Dermis blood vessel endothelial cell (primary cell): ENCODE results near the gene EVA1C. TPM values are rescaled to one million over a fixed set of nuclear protein-coding genes. Genes with fewer than 3 reads are reported as not detected.
"Not testable (repeated sequence)": the region's sequence is repeated elsewhere in the genome, so short reads cannot be mapped to it uniquely, and the experiment has no call there.

ENCODE experiments used
- DNase-seq: peaks from one replicate; pipeline ENCODE4 v3.0.0; 2010
- total RNA-seq: library from RNA; depleted of rRNA; stranded (reverse); fragments of >200 nt; gene quantifications from 2 replicates; pipeline ENCODE4 v1.2.3, GENCODE V29; 2014

The EVA1C gene
- total RNA-seq, 1 donor from 2014 or later: 39.7 TPM

DNA sequence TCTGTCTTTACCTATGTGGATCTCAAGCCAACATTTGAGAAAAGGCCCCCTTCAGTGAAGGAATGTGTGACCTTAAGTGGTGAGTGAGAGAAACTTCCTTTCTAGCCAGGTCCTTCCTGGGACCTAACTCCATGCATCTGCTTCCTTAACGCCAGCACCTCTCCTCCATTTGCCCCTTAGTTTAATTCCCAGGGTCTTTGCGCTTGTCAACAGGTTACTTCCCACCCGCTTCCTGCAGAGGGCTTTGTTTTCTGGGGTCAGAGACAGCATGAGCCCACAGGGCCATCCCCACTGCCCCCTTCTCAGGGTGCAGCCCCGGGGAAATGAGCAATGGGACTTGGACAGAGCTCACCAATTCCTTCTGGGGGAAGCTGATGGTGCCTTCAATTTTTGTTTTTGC lies 54.8 kb downstream of the EVA1C start:
- no peak for DNase-seq

DNA sequence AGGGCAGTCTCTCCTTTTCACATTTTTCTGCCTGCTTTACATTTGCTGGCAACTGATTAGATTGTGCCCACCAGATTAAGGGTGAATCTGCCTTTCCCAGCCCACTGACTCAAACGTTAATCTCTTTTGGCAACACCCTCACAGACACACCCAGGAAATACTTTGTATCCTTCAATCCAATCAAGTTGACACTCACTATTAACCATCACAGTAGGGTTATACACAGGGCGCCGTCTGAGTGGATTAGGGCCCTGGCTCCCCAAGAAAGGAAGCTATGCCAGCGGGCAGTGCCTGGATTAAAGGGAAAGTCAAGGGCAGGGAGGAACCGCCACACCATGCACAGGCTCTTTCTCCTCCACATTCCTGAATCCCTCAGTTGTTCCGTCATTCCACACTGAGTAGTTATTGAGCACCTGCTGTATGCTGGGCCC lies 56.2 kb downstream of the EVA1C start:
- no peak for DNase-seq

DNA sequence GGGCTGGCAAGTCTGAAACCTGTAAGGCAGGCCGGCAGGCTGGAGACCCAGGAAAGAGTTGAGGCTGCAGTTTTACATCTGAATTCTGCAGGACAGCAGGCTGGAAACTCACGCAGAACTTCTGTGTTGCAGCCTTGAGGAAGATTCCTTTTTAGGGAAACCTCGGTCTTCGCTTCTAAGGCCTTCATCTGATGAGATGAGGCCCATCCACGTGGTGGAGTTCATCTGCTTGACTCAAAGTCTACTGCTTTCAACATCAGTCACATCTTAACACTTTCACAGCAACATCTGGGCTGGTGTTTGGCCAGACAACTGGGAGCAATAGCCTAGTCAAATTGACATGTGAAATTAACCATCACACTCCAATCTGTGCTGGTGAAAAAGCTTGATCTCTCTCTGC lies 57.1 kb downstream of the EVA1C start:
- DNase-seq: no peak

DNA sequence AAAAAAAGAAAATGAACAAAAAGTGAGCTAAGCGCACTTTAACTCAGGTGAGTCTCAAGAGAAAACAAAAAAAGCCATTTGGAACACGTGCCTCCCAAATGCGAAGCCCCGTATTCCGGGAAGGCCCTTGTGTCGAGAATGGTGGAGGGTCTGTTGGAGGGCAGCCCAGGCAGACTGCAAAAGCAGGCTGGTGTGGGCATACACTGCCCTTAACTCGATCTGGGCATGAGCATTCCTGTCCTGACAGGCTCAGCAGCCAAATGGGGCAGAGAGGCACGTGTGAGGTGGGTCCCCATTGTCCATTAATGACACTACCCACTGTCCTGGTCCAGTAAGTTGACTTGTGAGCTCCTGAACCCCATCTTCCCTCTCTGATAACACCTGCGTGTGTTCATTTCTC lies 57.7 kb downstream of the EVA1C start:
- DNase-seq: no peak

DNA sequence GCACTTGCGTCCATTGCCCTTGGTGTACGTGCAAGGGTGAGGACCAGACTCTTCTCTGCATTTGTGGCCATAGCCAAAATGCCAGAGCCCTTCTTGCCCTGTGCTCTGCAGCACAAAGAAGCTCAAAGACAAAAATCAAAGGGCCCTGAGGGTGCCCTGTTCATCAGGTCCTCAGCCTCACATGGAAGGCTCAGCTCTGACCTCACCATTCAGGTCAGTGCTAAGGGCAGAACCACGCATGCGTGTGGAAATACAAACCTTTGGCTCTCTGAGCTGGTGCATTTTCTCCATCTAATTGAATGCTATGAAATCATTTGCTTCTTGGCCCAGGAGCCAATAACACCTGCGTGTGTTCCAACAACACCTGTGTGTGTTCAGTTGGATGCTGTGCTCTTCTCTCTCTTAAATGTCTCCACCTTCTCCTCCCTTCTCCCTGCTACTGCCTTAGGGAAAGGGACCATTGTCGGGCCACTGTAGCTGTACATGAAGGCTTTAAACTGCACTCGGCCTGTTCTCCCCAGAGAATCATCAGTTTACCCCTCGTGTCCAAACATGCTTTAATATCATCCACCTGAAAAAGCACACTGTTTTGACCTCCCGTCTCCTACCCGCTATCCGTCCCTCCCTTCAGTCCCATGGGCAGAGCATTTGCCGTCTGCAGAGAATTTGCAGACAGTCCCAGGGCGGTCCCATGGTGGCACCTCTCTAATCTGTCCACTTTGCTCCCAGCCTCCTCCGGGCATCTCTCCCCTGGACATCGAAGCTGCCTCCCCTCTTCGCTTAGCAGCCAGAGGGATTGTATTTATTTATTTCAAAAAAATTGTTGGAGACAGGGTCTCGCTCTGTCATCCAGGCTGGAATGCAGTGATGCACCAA lies 60.6 kb downstream of the EVA1C start:
- DNase-seq: no peak

DNA sequence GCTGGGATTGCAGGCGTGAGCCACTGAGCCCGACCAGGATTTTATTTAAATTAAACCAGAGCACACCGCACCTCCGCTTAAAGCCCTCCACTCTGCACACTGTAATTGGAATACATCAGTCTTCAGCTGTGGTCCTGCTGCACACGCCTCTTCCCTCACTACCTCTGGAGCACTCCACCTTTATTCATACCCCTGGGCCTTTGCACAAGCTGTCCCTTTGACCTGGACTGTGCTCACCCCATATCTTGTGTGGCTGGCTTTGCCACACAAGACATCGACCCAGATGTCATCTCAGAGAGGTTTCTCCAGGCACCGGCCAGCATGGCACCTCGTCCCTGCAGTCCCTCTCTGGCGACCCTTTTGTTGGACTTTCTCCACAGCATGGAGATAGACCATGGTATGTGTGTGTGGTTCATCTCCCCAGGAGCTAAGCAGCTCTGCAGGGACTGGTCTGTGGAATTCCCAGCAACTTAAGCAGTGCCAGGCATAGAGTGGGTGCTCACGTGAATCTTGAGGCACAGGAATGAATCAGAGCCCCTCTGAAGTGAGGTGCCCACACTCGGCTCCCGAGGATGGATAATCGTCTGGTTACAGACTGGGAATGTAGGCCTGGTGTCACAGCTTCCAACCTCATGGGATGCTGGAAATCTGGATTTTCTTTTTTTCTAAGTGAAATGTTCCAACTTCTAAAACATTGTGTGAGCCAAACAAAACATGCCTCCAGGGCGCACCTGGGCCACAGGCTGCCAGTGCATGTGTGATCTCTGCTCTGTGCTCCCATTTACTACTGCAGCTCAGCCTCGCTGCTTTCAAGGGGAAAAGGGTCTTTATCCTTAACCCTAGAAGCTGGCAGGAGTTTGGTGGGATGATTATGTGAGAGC lies 61.9 kb downstream of the EVA1C start:
- peak; percentile 49 for DNase-seq

DNA sequence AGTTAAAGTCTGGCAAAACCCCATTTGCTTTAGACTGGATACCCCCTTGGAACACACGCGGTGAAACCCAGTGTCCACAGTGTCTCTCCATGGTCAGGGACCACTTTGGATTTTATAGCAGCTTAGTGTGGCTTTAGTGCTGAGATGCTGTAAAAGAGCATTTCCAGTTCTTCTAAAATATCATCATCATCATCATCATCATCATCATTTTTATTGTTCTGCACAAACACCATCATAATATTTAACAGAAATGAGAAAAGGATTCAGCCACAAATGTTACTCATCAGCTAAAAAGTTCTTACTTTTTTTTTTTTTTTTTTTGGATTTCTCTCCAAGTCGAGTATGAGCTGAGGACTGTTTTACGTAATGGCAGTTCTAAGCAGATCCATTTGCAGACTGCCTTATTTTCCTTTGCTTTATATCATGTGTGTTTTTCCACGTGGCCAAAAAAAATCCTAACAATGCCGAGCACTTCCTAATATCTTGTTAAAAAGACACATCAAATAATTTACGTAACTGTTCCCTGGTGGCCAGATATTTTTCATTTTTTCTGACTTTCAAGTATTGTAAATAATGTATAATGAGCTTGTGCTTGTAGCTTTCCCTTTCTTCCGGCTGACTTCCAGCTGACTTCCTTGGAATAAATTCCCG lies 62.8 kb downstream of the EVA1C start:
- DNase-seq: peak; percentile 88

DNA sequence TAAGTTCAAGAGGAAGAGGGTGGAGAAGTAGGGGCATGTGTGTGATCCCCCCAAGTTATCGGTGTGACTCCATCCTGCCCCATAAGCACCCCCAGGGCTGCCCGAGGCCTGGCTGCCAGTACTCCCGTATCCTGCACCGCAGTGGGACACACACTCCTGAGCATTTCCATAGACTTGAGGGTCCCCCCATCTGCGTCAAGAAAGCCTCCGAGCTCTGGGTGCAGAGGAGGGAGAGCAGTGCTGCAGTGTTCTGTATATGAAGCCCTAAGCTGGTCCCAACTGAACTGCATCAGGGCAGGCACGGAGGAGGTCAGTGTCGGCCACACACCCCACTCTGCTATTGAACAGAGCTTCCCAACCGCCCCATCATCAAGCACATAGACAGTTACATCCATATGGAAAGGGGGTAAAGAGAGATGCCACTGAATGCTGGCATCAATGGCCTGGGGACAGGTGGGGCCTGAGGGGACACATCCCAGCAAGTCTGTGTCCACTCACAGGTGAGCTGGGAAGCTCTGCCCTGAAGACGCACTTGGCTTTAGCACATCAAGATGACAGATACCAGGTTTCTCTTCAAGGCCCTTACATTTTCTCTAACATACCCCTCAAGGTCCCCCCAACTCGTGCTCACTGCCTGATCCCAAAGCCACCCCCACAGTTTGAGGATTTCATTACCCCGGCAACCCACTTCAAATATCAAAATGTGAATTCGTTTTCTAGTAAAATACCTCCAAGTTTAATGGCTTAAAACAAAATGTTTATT lies 64.3 kb downstream of the EVA1C start:
- no peak for DNase-seq

DNA sequence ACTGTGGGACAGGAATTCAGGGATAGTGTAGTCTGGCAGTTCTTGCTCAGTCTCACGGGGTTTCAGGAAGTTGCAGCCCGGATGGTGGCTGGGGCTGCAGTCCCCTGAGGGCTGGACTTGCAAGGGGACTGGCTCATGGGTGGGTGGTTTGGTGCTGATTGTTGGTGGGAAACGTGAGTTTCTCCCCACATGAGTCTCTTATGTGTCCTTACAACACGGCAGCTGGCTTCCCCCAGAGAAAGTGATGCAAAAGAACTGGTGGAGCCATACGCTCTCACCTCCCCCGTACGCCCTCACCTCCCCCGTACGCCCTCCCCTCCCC lies 64.9 kb downstream of the EVA1C start:
- DNase-seq: peak; percentile 17

DNA sequence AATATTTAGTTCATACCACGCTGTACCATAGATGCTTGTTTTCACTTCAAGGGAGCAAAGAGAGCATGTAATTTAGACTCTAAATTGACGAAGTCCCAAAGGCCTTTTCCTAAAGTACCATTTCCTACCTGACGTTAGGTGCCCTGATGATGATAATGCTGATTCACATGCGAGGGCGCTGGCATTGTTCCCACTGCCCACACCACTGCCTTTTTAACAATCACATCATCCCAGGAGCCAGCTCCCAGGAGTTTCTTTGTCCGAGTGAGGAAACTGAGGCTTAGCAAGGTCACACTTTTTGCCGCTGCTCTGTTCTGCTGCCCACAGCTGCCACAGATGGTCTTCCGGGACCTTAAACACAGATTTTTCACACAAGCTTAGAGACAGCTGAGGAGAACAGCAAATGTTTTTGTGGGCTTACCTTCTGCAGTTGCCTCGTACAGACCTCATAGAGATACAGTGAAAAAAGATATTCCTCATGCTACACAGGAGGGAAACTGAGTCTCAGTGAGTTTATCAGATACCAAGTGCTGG lies 69.4 kb downstream of the EVA1C start:
- DNase-seq: no peak

DNA sequence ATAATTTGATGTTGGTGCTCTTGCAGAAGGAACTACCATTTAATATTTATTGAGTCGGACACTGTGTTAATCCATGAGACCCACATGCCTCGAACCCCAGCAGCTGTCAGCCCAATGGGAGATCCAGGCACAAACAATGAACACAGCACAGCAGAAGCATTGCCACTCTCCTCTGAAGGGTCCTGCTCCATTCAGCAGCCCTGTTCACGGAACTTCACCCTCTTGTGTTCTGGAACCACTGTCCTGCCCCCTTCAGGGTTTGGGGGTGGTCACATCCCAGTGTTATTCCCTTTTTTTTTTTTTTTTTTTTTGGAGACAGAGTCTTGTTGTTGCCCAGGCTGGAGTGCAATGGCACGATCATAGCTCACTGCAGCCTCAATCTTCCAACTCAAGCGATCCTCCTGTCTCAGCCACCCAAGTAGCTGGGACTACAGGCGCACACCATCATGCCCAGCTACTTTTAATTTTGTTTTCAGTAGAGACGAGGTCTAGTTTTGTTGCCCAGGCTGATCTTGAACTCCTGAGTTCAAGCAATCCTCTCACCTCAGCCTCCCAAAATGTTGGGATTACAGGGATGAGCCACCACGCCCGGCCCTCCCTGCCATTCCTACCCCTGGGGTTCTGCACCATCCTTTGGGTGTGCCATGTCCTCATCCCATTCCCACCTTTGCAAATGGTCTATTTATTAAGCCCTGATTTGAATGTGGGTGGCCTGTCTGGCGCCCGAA lies 70.2 kb downstream of the EVA1C start:
- DNase-seq: no peak

DNA sequence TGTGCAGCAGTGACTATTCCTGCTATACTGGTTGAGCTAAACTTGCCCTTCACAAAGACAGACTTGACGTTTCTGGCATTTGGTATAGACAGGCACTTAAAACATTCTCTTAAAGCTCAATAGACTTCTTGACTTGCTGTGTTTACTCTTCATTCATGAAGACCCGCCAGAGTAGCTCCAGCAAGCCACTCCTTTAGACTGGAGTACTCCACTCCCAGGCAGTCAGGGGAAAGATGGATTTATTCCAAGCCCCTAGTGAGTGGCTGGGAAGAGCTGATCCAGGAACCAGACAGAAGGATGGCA lies 70.7 kb downstream of the EVA1C start:
- DNase-seq: no peak

DNA sequence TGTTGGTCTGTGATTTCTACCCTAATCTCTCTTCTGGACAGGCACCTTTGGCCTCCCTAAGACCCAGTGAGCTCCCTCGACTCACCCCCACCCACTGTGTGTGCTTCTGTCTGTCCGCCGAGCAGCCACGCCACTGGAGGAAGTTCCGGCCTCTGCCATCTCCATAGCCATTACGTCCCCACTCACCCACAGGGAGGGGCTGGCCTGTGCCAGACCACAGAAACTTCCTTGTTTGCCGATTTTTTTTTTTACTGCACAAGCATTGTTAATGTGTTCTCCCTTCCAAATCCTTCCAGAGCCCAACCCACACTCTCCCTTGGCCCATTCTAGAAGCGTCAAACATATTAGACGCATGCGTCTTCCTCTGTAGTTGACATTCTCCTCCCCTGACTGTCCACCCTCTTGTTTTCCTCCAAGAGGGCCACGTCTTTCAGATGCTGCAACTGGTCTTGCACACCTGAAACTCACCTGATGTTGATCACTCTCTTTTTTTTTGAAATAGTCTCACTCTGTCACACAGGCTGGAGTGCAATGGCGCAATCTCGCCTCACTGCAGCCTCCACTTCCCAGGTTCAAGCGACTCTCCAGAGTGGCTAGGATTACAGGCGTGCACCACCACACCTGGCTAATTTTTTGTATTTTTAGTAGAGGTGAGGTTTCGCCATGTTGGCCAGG lies 72.3 kb downstream of the EVA1C start:
- no peak for DNase-seq

DNA sequence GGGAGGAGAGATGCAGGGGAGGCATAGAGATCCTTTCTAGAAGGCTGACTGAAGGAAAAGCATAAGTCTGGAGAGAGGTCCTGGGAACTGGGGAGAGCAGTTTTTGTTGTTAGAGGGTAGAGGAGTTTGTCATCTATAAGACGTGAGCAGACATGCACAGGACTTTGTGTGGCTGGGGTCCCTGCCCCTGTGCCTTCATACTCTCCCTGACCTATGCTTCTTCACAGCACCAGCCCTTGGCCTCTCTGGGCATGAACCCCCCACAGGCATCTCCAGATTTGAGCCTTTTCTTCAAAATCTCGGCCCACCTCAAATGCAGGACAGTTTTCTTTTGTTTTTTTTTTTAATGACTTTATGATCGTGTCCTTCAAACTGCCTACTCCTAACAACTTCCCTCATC lies 79.9 kb downstream of the EVA1C start:
- DNase-seq: no peak

DNA sequence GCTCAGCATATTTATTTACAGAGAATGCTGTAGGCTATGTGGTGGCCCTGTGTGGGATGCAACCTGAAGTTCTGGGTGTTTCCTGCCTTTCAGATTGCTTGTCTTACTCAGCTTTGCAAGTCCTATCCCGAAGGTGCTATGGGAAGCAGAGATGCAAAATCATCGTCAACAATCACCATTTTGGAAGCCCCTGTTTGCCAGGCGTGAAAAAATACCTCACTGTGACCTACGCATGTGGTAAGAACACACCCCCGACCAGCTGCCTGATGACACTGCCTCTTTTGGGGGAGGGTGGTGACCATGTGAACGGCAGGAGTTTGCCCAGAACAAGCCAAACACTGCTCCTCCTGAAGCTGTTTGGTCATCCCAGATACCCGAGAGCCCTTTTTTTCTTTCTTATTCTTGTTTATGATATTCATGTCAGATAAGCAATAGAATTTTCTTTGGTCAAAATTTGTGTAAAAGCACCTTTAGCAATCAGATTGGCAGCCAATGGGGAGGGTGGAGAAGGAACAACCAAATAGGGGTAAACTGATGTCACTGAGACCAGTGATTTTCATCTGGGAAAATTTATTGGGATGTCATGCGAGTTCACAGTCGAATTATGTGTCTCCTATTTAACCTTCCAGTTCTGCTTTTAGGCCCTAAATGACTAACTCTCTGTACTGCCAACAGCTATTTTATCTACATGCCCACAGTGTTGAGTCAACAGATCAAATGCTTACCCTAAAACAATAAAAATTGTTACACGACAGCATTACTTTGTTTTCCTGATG lies 82.6 kb downstream of the EVA1C start:
- DNase-seq: peak; percentile 69

DNA sequence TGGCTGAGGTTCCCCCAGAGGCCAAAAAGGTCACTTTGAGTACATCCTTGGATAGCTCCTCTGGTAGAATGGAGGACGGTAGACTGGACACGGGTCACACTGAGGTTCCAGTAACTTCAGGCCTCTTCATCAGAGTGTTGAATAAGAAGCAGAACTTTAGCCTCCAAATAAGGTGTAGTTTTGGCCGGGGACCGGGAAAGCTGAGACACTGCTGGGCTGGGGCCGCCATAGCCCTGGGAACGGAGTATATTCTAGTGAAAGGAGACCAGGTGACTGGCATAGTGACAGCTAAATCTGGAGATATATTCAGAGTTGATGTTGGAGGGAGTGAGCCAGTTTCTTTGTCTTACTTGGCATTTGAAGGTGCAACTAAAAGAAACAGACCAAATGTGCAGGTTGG lies 84.1 kb downstream of the EVA1C start:
- DNase-seq: no peak

DNA sequence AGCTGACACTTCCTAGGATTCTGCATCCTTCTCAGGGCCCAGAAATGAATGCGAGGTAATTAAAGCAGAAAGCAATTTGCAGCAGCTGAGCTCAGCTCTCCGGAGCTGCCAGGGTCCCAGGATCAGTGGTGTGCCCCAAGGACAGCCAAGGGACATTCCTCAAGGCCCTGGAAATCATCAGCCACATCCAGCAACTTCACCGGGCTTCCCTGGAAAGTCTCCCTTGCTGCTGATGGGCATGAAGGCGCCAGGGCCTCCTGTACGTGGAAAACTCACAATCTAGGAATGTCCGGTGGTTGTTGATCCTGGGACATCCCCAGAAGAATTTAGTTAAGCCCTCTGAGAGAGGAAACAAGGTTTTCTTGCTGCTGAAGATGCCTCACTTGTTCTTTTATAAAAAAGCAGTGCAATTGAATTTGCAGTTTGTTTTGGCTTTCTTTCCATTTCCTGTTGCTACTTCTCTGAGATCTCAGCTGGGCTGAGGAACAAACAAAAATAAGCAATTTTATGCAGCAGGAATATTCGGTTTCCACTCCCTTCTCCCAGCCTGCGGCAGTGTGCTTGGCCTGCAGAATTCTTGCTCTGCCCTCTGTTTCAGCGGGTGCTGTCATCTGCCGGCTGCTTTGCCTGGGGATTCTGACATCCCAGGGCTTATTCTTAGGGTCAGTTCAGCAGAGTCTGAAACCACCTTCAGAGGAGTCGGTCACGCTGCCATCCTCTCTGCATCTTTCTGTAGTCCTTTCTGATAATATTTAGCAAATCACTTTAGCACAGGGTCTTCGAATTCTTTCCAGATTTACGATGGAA lies 86.9 kb downstream of the EVA1C start:
- peak; percentile 84 for DNase-seq

DNA sequence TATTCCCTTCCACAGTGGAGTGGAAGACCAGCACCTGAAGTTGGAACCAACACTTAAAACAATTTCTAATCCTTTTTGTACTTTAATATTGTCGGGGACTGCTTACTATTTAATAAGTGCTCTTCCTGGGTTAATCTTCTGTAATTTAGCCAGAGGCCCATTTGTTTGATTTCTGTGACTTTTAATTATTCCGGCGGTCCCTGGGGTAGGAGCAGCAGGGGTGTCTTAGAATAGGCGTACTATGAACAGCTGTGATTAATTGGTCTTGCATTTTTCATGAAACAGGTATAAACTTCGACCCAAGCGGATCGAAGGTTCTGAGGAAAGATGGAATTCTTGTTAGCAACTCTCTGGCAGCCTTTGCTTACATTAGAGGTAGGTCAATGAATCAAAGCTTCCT lies 91.1 kb downstream of the EVA1C start:
- not testable (repeated sequence) for DNase-seq

DNA sequence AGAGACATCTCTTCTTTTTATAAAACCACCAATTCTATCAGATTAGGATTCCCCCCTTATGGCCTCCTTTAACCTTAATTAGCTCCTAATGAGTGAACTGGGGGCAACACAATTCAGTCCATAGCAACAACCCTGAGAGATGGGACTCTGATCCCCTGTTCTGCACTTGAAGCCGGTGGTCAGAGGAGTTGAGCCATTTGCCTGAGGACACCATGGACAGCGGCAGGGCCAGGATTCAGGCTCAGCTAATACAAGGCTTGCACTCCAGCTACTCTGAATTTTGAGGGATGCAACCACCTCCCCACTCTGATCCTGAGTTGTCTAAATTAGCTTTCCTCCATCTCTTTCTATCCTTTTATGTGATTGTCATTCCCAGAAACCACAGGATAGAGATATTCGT lies 93.3 kb downstream of the EVA1C start:
- not testable (repeated sequence) for DNase-seq
